Measurements from ENCODE around the gene TMEM217.

TMEM217 gene

DNA sequence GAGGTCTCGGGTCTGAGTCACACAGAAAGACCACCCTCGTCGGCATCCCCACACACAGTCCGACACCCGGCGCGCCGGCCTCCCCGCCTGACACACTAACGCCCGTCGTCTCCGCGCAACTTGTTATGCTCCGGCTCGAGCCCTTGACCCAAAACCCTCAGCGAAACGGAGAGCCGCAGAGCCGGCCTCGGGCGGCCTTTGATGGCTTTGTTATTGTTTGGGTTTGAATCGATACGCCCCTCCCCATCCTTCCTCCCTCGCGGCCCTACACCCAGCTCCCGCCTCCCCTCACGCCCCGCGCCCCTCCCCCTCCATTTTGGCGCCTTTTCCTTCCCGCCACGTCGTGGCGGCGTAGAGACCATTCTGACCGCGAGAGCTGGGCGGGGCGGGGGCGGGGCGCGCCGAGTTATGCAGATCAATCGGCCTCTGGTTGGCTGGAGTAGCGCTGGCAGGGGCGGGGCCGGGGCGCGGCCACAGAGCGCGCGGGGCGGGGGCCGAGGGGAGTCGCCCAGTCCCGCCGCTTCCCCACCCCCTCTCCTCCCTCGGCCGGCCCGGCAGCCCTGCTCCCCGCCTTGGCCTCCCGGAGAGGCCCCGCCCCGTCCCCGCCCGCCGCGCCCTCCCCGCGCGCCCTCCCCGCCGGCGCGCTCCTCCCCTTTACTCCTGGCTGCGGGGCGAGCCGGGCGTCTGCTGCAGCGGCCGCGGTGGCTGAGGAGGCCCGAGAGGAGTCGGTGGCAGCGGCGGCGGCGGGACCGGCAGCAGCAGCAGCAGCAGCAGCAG, 88.3 kb downstream of the TMEM217 start, which contains the start of gene PIM1 (continued):
- TF ChIP-seq KLF7 (tag by site-specific recombination; IDR thresholded peaks at IDR 0.05; ENCODE audit: borderline replicate concordance) (peak; percentile 97; the same call in 1 of the 2 replicates), ZNF211 (tag by site-specific recombination; IDR thresholded peaks at IDR 0.05; ENCODE audit: low read depth) (no peak), GLI2 (tag by site-specific recombination; IDR thresholded peaks at IDR 0.05; ENCODE audit: borderline replicate concordance, low read depth) (no peak), ZNF600 (tag by site-specific recombination; IDR thresholded peaks at IDR 0.05) (peak; percentile 92), ZBTB48 (tag by site-specific recombination; IDR thresholded peaks at IDR 0.05) (peak; percentile 65; the same call in 1 of the 2 replicates), FEZF1 (tag by site-specific recombination; IDR thresholded peaks at IDR 0.05) (peak; percentile 52; the same call in 1 of the 2 replicates), ZNF76 (tag by site-specific recombination; IDR thresholded peaks at IDR 0.05; ENCODE audit: borderline replicate concordance, low read depth) (peak; percentile 88), KLF1 (tag by site-specific recombination; IDR thresholded peaks at IDR 0.05) (peak; percentile 97), ZNF19 (tag by site-specific recombination; IDR thresholded peaks at IDR 0.05; ENCODE audit: low read depth) (no peak), ZNF223 (tag by site-specific recombination; IDR thresholded peaks at IDR 0.05) (no peak), ZNF202 (tag by site-specific recombination; IDR thresholded peaks at IDR 0.05; ENCODE audit: borderline replicate concordance) (no peak), RBAK (tag by site-specific recombination; IDR thresholded peaks at IDR 0.05) (no peak), ZSCAN30 (tag by site-specific recombination; IDR thresholded peaks at IDR 0.05) (peak; percentile 75), BCL11A (tag by site-specific recombination; IDR thresholded peaks at IDR 0.05; ENCODE audit: low read depth) (peak; percentile 74; the same call in 1 of the 2 replicates), BCL11B (tag by site-specific recombination; IDR thresholded peaks at IDR 0.05; ENCODE audit: low read depth) (peak; percentile 89), ZNF610 (tag by site-specific recombination; IDR thresholded peaks at IDR 0.05; ENCODE audit: borderline replicate concordance) (peak; percentile 58; the same call in 1 of the 2 replicates)
- TF ChIP-seq, protein P1, sequence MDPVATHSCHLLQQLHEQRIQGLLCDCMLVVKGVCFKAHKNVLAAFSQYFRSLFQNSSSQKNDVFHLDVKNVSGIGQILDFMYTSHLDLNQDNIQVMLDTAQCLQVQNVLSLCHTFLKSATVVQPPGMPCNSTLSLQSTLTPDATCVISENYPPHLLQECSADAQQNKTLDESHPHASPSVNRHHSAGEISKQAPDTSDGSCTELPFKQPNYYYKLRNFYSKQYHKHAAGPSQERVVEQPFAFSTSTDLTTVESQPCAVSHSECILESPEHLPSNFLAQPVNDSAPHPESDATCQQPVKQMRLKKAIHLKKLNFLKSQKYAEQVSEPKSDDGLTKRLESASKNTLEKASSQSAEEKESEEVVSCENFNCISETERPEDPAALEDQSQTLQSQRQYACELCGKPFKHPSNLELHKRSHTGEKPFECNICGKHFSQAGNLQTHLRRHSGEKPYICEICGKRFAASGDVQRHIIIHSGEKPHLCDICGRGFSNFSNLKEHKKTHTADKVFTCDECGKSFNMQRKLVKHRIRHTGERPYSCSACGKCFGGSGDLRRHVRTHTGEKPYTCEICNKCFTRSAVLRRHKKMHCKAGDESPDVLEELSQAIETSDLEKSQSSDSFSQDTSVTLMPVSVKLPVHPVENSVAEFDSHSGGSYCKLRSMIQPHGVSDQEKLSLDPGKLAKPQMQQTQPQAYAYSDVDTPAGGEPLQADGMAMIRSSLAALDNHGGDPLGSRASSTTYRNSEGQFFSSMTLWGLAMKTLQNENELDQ (tag by site-specific recombination; IDR thresholded peaks at IDR 0.05; ENCODE audit: low read depth): no peak
- TF ChIP-seq, protein P2, sequence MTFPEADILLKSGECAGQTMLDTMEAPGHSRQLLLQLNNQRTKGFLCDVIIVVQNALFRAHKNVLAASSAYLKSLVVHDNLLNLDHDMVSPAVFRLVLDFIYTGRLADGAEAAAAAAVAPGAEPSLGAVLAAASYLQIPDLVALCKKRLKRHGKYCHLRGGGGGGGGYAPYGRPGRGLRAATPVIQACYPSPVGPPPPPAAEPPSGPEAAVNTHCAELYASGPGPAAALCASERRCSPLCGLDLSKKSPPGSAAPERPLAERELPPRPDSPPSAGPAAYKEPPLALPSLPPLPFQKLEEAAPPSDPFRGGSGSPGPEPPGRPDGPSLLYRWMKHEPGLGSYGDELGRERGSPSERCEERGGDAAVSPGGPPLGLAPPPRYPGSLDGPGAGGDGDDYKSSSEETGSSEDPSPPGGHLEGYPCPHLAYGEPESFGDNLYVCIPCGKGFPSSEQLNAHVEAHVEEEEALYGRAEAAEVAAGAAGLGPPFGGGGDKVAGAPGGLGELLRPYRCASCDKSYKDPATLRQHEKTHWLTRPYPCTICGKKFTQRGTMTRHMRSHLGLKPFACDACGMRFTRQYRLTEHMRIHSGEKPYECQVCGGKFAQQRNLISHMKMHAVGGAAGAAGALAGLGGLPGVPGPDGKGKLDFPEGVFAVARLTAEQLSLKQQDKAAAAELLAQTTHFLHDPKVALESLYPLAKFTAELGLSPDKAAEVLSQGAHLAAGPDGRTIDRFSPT (tag by site-specific recombination; IDR thresholded peaks at IDR 0.05): peak; percentile 65; the same call in 1 of the 2 replicates
- TF ChIP-seq, protein P3, sequence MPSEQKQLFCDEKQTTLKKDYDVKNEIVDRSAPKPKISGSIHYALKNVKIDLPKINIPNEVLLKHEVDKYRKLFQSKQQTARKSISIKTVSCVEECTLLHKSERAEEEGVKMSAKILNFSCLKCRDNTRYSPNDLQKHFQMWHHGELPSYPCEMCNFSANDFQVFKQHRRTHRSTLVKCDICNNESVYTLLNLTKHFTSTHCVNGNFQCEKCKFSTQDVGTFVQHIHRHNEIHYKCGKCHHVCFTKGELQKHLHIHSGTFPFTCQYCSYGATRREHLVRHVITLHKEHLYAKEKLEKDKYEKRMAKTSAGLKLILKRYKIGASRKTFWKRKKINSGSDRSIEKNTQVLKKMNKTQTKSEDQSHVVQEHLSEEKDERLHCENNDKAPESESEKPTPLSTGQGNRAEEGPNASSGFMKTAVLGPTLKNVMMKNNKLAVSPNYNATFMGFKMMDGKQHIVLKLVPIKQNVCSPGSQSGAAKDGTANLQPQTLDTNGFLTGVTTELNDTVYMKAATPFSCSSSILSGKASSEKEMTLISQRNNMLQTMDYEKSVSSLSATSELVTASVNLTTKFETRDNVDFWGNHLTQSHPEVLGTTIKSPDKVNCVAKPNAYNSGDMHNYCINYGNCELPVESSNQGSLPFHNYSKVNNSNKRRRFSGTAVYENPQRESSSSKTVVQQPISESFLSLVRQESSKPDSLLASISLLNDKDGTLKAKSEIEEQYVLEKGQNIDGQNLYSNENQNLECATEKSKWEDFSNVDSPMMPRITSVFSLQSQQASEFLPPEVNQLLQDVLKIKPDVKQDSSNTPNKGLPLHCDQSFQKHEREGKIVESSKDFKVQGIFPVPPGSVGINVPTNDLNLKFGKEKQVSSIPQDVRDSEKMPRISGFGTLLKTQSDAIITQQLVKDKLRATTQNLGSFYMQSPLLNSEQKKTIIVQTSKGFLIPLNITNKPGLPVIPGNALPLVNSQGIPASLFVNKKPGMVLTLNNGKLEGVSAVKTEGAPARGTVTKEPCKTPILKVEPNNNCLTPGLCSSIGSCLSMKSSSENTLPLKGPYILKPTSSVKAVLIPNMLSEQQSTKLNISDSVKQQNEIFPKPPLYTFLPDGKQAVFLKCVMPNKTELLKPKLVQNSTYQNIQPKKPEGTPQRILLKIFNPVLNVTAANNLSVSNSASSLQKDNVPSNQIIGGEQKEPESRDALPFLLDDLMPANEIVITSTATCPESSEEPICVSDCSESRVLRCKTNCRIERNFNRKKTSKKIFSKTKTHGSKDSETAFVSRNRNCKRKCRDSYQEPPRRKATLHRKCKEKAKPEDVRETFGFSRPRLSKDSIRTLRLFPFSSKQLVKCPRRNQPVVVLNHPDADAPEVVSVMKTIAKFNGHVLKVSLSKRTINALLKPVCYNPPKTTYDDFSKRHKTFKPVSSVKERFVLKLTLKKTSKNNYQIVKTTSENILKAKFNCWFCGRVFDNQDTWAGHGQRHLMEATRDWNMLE (tag by site-specific recombination; conservative IDR thresholded peaks at IDR 0.05; ENCODE audit: low read depth): no peak; the same call in 1 of the 2 replicates
- TF ChIP-seq, protein P4, sequence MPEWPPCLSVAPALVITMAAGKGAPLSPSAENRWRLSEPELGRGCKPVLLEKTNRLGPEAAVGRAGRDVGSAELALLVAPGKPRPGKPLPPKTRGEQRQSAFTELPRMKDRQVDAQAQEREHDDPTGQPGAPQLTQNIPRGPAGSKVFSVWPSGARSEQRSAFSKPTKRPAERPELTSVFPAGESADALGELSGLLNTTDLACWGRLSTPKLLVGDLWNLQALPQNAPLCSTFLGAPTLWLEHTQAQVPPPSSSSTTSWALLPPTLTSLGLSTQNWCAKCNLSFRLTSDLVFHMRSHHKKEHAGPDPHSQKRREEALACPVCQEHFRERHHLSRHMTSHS (tag by site-specific recombination; IDR thresholded peaks at IDR 0.05): no peak
- TF ChIP-seq, protein P5, sequence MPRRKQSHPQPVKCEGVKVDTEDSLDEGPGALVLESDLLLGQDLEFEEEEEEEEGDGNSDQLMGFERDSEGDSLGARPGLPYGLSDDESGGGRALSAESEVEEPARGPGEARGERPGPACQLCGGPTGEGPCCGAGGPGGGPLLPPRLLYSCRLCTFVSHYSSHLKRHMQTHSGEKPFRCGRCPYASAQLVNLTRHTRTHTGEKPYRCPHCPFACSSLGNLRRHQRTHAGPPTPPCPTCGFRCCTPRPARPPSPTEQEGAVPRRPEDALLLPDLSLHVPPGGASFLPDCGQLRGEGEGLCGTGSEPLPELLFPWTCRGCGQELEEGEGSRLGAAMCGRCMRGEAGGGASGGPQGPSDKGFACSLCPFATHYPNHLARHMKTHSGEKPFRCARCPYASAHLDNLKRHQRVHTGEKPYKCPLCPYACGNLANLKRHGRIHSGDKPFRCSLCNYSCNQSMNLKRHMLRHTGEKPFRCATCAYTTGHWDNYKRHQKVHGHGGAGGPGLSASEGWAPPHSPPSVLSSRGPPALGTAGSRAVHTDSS (tag by site-specific recombination; IDR thresholded peaks at IDR 0.05): 0 out of 2 replicates have a peak, but pooled peaks have one; percentile 9
- TF ChIP-seq, protein P6, sequence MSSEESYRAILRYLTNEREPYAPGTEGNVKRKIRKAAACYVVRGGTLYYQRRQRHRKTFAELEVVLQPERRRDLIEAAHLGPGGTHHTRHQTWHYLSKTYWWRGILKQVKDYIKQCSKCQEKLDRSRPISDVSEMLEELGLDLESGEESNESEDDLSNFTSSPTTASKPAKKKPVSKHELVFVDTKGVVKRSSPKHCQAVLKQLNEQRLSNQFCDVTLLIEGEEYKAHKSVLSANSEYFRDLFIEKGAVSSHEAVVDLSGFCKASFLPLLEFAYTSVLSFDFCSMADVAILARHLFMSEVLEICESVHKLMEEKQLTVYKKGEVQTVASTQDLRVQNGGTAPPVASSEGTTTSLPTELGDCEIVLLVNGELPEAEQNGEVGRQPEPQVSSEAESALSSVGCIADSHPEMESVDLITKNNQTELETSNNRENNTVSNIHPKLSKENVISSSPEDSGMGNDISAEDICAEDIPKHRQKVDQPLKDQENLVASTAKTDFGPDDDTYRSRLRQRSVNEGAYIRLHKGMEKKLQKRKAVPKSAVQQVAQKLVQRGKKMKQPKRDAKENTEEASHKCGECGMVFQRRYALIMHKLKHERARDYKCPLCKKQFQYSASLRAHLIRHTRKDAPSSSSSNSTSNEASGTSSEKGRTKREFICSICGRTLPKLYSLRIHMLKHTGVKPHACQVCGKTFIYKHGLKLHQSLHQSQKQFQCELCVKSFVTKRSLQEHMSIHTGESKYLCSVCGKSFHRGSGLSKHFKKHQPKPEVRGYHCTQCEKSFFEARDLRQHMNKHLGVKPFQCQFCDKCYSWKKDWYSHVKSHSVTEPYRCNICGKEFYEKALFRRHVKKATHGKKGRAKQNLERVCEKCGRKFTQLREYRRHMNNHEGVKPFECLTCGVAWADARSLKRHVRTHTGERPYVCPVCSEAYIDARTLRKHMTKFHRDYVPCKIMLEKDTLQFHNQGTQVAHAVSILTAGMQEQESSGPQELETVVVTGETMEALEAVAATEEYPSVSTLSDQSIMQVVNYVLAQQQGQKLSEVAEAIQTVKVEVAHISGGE (tag by site-specific recombination; conservative IDR thresholded peaks at IDR 0.05; ENCODE audit: low read depth): peak; percentile 33; the same call in 1 of the 2 replicates
